CD14-positive monocyte (primary cell): ENCODE results near the gene MRE11. TPM values are rescaled to one million over a fixed set of nuclear protein-coding genes. Genes with fewer than 3 reads are reported as not detected.

ENCODE experiments used
- DNase-seq, 3 donors: peaks; one replicate each; pipeline ENCODE4 v3.0.0-alpha.2; 2011 to 2022
- H2AFZ ChIP-seq: 2 replicates; pipeline ENCODE4 v1.6.0; 2012; ENCODE audit warnings: mild to moderate bottlenecking, low read depth, low read length, inconsistent platforms; ENCODE audit not compliant: insufficient read depth, poor library complexity, severe bottlenecking
- H3K27ac ChIP-seq, 2 donors: 1 replicate in 1 of 2; 2 replicates in 1 of 2; pipeline ENCODE4 v1.5.1; 2012 to 2013; ENCODE audit warnings: low read length in 2 of 2, control low read depth in 1 of 2, inconsistent platforms in 1 of 2, low read depth in 1 of 2, mild to moderate bottlenecking in 1 of 2
- H3K27me3 ChIP-seq, 2 donors: one replicate each; pipeline versions ENCODE4 v1.6.0 to v1.6.1; 2011 to 2013; ENCODE audit warnings: low read length in 2 of 2; ENCODE audit not compliant: control insufficient read depth in 2 of 2, insufficient read depth in 2 of 2
- H3K36me3 ChIP-seq, 2 donors: replicated peaks in 1 of 2; 1 replicate in 1 of 2; 2 replicates in 1 of 2; pipeline versions ENCODE4 v1.5.1 to v1.6.1; 2012 to 2013; ENCODE audit warnings: low read length in 2 of 2, control low read depth in 1 of 2, inconsistent platforms in 1 of 2, mild to moderate bottlenecking in 1 of 2; ENCODE audit not compliant: insufficient read depth in 2 of 2, control insufficient read depth in 1 of 2
- H3K4me1 ChIP-seq, 2 donors: 1 replicate in 1 of 2; 2 replicates in 1 of 2; pipeline versions ENCODE4 v1.5.1 to v1.6.1; 2012 to 2013; ENCODE audit warnings: low read length in 2 of 2, control low read depth in 1 of 2, inconsistent platforms in 1 of 2, mild to moderate bottlenecking in 1 of 2, moderate library complexity in 1 of 2; ENCODE audit not compliant: insufficient read depth in 2 of 2, control insufficient read depth in 1 of 2
- H3K4me2 ChIP-seq: replicated peaks from 2 replicates; pipeline ENCODE3; 2012; ENCODE audit warnings: low read length, moderate library complexity, mild to moderate bottlenecking; ENCODE audit not compliant: poor library complexity, severe bottlenecking; ENCODE audit errors: extremely low read depth
- H3K4me3 ChIP-seq, 3 experiments: fragments of 200-600 bp in 1 of 3; sonication (generic) in 1 of 3; replicated peaks in 1 of 3; 1 replicate in 2 of 3; 2 replicates in 1 of 3; pipeline ENCODE4 v1.5.1; 2011 to 2013; ENCODE audit warnings: low read length in 3 of 3, mild to moderate bottlenecking in 3 of 3, control low read depth in 2 of 3, low read depth in 2 of 3, inconsistent platforms in 1 of 3, moderate library complexity in 1 of 3
- H3K79me2 ChIP-seq: 2 replicates; pipeline ENCODE4 v1.6.0; 2012; ENCODE audit warnings: mild to moderate bottlenecking, control low read depth, inconsistent platforms, low read length, moderate library complexity; ENCODE audit not compliant: insufficient read depth
- H3K9ac ChIP-seq: 2 replicates; pipeline ENCODE4 v1.6.0; 2017; ENCODE audit warnings: low read length, mild to moderate bottlenecking; ENCODE audit not compliant: insufficient read depth, poor library complexity, severe bottlenecking
- H3K9me3 ChIP-seq, 2 donors: replicated peaks in 1 of 2; 1 replicate in 1 of 2; 2 replicates in 1 of 2; pipeline versions ENCODE4 v1.5.1 to v1.6.1; 2012 to 2013; ENCODE audit warnings: low read length in 2 of 2, control low read depth in 1 of 2; ENCODE audit not compliant: control insufficient read depth in 1 of 2, insufficient read depth in 1 of 2
- H4K20me1 ChIP-seq: 2 replicates; pipeline ENCODE4 v1.6.0; 2012; ENCODE audit warnings: mild to moderate bottlenecking, low read length, control low read depth, moderate library complexity; ENCODE audit not compliant: insufficient read depth
- H3K27ac Mint-ChIP-seq, 7 donors: one replicate each; pipeline ENCODE4 v1.8.0; 2020; ENCODE audit warnings: mild to moderate bottlenecking in 7 of 7, mixed read lengths in 7 of 7, moderate library complexity in 6 of 7, inconsistent platforms in 2 of 7
- H3K27me3 Mint-ChIP-seq, 3 donors: one replicate each; pipeline ENCODE4 v1.8.0; 2021 to 2022; ENCODE audit warnings: low read depth in 3 of 3, mild to moderate bottlenecking in 3 of 3, mixed read lengths in 3 of 3, moderate library complexity in 3 of 3, inconsistent platforms in 1 of 3
- H3K36me3 Mint-ChIP-seq, 2 donors: one replicate each; pipeline ENCODE4 v1.8.0; 2020; ENCODE audit warnings: mixed read lengths in 2 of 2, inconsistent platforms in 1 of 2, mild to moderate bottlenecking in 1 of 2
- H3K4me1 Mint-ChIP-seq: one replicate; pipeline ENCODE4 v1.8.0; 2020; ENCODE audit warnings: mild to moderate bottlenecking, mixed read lengths
- H3K4me3 Mint-ChIP-seq, 2 donors: one replicate each; pipeline ENCODE4 v1.8.0; 2020; ENCODE audit warnings: mild to moderate bottlenecking in 2 of 2, mixed read lengths in 2 of 2, moderate library complexity in 1 of 2
- H3K9me3 Mint-ChIP-seq, 7 donors: one replicate each; pipeline ENCODE4 v1.8.0; 2020 to 2022; ENCODE audit warnings: mixed read lengths in 7 of 7, mild to moderate bottlenecking in 6 of 7, moderate library complexity in 6 of 7, inconsistent platforms in 2 of 7
- WGBS: methylation state at CpG from one replicate; pipeline ENCODE4 v1.1.5; 2013; ENCODE audit warnings: missing lambda C conversion rate; ENCODE audit not compliant: insufficient coverage; 5-methylcytosine and 5-hydroxymethylcytosine counted together
- intact Hi-C, 2 donors: fragments of 100-400 bp; cut with micrococcal nuclease; formaldehyde crosslinking; loops; one replicate each; pipeline versions ENCODE4 v1.15.0 to v1.15.1; 2023
- polyA minus RNA-seq: library from RNA; depleted of rRNA, polyadenylated mRNA; stranded (reverse); fragments of >200 nt; gene quantifications from 2 replicates; pipeline ENCODE4 v1.2.3, GENCODE V29; 2012
- polyA plus RNA-seq, 3 donors: library from polyadenylated mRNA; depleted of rRNA in 1 of 3; unstranded in 2 of 3; stranded (reverse) in 1 of 3; fragments of 300-500 nt in 2 of 3; fragments of >200 nt in 1 of 3; fragmentation: Illumina TruSeq in 2 of 3; gene quantifications; 1 replicate in 2 of 3; 2 replicates in 1 of 3; pipeline ENCODE4 v1.2.3, GENCODE V29; 2012 to 2021
- total RNA-seq, 12 experiments: library from RNA in 1 of 12; stranded (reverse) in 1 of 12; fragments of 120-200 nt in 1 of 12; gene quantifications; one replicate each; pipeline ENCODE4 v1.2.4 and lab custom pipeline; 2013 to 2026; ENCODE audit warnings: mixed read lengths in 6 of 12, inconsistent platforms in 1 of 12
- TF ChIP-seq, protein P1 (sequence below): fragments of 200-600 bp; IDR thresholded peaks from one replicate; pipeline ENCODE4 v1.8.0; 2022; ENCODE audit warnings: antibody characterized with exemption, mild to moderate bottlenecking

MRE11 gene
- 25.2 TPM for total RNA-seq (2013)
- polyA plus RNA-seq (10 to 100 TPM in 2 of 3 donors, 1 to 10 TPM in 1; 7.8 to 12.1 (median 10.5) TPM), polyA minus RNA-seq (5.3 and 5.7 TPM in 2 replicates), total RNA-seq (lab: John Stamatoyannopoulos, UW) (4.7 to 47.1 (median 33.6) reads per million in 11 experiments)

DNA sequence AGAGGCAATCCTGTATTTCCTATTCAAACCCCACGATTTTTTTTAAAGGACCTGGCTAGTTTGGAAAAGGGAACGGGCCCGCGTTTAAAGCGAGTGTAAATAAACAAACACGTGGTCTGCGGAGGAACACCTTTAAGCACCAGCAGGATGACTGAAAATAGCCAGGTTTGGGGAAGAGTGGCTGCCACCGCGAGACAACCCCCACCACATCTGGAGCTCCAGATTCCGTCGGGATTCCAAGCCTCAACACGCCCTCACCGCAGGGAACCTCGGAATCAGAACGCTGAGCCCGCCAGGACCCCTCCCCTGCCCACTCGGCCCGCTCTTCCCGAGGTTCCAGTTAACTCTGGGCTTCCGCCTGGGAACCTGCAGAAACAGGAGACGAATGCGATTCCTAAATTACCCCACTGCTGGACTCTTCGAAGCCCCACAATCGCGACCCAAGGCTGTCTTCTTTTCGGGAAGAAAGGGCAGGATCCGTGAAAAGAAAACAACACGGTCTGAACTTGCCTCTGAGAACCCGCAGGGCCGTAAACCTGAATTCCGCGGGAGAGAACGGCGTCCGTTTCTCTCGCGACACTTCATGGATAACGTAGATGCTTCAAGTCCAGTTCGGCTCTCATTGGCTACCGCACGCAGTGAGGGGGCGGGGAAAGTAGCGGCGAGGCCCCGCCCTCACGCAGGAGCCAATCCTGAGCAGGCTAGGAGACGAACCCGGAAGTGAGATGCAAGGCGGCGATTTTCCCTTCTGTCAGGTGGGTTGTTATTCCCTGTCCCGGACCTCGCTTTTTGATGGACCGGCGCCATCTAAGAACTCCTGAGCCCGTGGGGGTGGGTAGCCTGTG is at the start of gene MRE11, which contains the start of gene ANKRD49:
TSS of gene MRE11 (minus strand) at position 564 of the 845 bp plus-strand sequence. CDS start 1,043 bp downstream, outside the sequence.
TSS of gene ANKRD49 (plus strand) at position 704 of the 845 bp plus-strand sequence. CDS start 2,710 bp downstream, outside the sequence.
- Mint-ChIP-seq H3K4me1 (peaks cover 27% of the 10 kb centered on the region), H3K27ac (peak within 1 kb of the TSS; percentile 91 to 97 (median 95)), H3K9me3 (peaks cover 0 to under 1% (median 0%) of the 10 kb centered on the region in 7 donors), H3K36me3 (peaks cover 38 to 39% of the 10 kb centered on the region in 2 donors), H3K4me3 (peak within 1 kb of the TSS; percentile 94 to 98), H3K27me3 (no peaks in the 10 kb centered on the region)
- Histone ChIP-seq H3K9ac (peak within 1 kb of the TSS; percentile 90), H4K20me1 (no peaks in the 10 kb centered on the region), H3K4me1 (peaks cover 10 to 24% of the 10 kb centered on the region in 2 donors), H3K36me3 (peaks cover 35 to 43% of the 10 kb centered on the region in 2 donors), H3K27me3 (no peaks in the 10 kb centered on the region), H3K27ac (peak within 1 kb of the TSS; percentile 80 to 88), H3K4me2 (peak within 1 kb of the TSS; percentile 89), H3K79me2 (peaks cover 61% of the 10 kb centered on the region), H3K9me3 (no peaks in the 10 kb centered on the region), H2AFZ (peak within 1 kb of the TSS; percentile 99), H3K4me3 (peak within 1 kb of the TSS; percentile 92 to 96 (median 94))
- TF ChIP-seq, protein P1, sequence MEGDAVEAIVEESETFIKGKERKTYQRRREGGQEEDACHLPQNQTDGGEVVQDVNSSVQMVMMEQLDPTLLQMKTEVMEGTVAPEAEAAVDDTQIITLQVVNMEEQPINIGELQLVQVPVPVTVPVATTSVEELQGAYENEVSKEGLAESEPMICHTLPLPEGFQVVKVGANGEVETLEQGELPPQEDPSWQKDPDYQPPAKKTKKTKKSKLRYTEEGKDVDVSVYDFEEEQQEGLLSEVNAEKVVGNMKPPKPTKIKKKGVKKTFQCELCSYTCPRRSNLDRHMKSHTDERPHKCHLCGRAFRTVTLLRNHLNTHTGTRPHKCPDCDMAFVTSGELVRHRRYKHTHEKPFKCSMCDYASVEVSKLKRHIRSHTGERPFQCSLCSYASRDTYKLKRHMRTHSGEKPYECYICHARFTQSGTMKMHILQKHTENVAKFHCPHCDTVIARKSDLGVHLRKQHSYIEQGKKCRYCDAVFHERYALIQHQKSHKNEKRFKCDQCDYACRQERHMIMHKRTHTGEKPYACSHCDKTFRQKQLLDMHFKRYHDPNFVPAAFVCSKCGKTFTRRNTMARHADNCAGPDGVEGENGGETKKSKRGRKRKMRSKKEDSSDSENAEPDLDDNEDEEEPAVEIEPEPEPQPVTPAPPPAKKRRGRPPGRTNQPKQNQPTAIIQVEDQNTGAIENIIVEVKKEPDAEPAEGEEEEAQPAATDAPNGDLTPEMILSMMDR, result no peak
- DNase-seq, result peak; percentile 97 to 98 (median 97)
- WGBS, result under 1% methylated on average over 50 of the region's 55 CpGs
- intact Hi-C loops, result loop anchor here in 1 of 2 donors (10.0 kb wide), 1 partner anchor 1299 kb away; the partner anchor contains the start of gene SLC36A4

DNA sequence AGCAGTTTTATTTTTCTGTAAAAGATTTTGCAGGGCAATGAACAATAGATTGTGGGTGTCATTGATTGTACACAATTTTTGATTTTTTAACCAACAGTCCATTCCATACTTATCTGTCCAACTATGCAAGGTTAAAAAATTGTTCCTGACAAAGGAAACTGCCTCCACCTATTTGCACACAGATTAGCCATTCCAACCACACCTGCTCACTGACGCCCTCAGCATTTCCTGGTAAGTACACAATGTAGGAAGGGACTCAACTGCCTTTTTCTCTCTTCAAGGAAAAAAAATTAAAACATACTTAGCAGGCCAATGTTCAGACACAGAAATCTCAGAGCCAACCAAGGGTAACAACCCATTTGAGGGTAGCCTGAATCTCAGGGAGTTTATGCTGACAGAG is 45.8 kb upstream of the MRE11 start:
- 43% methylated on average over 1 of the region's 1 CpG for WGBS
- intact Hi-C loops, result no loop called here
- no peaks in the 10 kb centered on the region for H3K9me3 ChIP-seq
- no peak for DNase-seq
- Mint-ChIP-seq H3K36me3 (no peaks in the 10 kb centered on the region), H3K27ac (no peak overlapping the region), H3K27me3 (no peaks in the 10 kb centered on the region), H3K4me1 (peaks cover 45% of the 10 kb centered on the region), H3K4me3 (no peak overlapping the region), H3K9me3 (no peaks in the 10 kb centered on the region)
- no peaks in the 10 kb centered on the region for H3K36me3 ChIP-seq
- H3K4me3 ChIP-seq, result no peak overlapping the region
- peaks cover 78% of the 10 kb centered on the region for H3K79me2 ChIP-seq
- H3K4me1 ChIP-seq, result peaks cover 32 to 40% of the 10 kb centered on the region in 2 donors
- TF ChIP-seq, protein P1, result no peak
- H4K20me1 ChIP-seq, result no peaks in the 10 kb centered on the region
- H2AFZ ChIP-seq, result no peak overlapping the region
- no peak overlapping the region for H3K4me2 ChIP-seq
- no peak overlapping the region for H3K9ac ChIP-seq
- no peak overlapping the region for H3K27ac ChIP-seq
- no peaks in the 10 kb centered on the region for H3K27me3 ChIP-seq
